ENCODE data around the gene AP3D1. TPM values are rescaled to one million over a fixed set of nuclear protein-coding genes. Genes with fewer than 3 reads are reported as not detected.

Gene AP3D1
- total RNA-seq, 1 experiment from 2014 or later: 75.5 TPM

DNA sequence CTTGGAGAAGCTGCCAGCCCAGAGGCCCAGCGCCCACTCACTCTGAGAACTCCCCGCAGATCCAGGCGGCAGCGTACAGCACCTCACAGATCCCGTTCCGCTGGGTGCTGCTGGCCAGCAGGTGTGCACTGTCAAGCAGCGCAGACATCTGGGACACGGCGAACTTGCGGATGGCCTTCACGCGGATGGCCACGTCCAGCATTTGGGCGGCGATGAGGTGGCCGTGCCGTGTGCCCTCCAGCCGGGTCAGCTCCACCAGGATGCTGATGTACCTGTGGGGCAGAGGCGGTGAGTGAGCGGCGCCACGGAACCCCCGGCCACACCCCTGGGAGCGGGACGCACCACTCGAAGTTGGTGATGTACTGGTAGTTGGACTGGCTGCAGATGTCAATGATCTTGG is 30.5 kb downstream of the AP3D1 start:
- DNase-seq: no peak
- BruUV-seq (replicated peaks): no TSS peak
- CTCF ChIA-PET: no interaction called here

DNA sequence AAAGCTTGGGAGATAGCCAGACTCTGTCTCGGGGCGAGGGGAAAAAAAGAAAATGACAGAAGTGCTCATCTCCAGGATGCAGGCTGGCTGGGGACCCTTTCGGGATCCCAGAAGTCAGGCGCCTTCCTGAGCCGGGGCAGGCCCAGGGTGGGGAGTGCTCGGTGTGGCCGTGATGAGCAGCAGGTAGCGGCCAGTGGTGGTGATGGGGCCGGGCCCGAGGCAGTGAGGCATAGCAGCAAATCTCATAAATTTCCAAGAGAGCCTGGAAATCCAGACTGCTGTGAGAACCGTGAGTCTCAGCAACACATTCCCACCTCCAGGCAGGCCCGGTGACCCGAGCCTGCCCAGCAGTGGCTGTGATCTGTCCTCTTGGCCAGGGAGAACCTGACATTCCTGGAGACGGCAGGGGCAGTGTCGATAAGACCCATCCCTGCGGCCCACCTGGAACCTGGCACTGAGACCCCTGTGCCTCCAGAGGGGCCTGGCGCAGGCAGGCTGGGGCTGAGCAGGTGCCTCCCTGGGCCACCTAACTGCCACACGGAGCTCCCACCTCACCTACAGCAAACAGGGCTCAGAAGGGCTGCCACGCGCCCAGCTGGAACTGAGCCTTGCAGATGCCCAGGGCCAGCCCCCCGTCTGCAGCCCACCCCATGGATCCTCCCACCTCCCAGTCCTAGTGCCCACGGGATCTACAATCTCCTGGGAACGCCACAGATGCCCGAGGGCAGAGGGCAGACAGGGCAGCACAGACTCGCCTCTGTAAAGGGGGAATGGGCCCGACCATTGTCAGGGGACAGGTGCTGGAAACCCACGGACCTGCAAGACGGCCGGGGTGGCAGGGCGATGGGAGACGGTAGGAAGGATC is 31.2 kb downstream of the AP3D1 start:
- Histone ChIP-seq H3K9me3 (ENCODE audit: insufficient read depth, low read depth) (no peaks in the 10 kb centered on the region), H3K4me1 (replicated peaks; ENCODE audit: insufficient read depth) (no peaks in the 10 kb centered on the region), H3K4me3 (no peak overlapping the region), H2AFZ (no peak overlapping the region), H4K20me1 (ENCODE audit: insufficient read depth) (peaks cover 12% of the 10 kb centered on the region; the same call in 1 of the 2 replicates), H3K79me2 (ENCODE audit: low read depth) (no peaks in the 10 kb centered on the region), H3K4me2 (no peak overlapping the region), H3F3A (ENCODE audit: insufficient read depth, low read depth) (no peaks in the 10 kb centered on the region), H3K9me2 (ENCODE audit: insufficient read depth) (no peaks in the 10 kb centered on the region), H3K36me3 (ENCODE audit: low read depth) (no peaks in the 10 kb centered on the region), H3K27me3 (ENCODE audit: insufficient read depth, low read depth) (no peaks in the 10 kb centered on the region), H3K27ac (no peak overlapping the region)
- ChIA-PET POLR2A (ENCODE audit: unreplicated experiment) (no interaction called here), CTCF (no interaction called here)
- intact Hi-C loops (cut with micrococcal nuclease; ENCODE audit: unreplicated experiment): no loop called here
- BruUV-seq (replicated peaks): no TSS peak
- no peak for TF ChIP-seq EZH2 (IDR thresholded peaks at IDR 0.05; ENCODE audit: low read depth)
- TF ChIP-seq, protein P1, sequence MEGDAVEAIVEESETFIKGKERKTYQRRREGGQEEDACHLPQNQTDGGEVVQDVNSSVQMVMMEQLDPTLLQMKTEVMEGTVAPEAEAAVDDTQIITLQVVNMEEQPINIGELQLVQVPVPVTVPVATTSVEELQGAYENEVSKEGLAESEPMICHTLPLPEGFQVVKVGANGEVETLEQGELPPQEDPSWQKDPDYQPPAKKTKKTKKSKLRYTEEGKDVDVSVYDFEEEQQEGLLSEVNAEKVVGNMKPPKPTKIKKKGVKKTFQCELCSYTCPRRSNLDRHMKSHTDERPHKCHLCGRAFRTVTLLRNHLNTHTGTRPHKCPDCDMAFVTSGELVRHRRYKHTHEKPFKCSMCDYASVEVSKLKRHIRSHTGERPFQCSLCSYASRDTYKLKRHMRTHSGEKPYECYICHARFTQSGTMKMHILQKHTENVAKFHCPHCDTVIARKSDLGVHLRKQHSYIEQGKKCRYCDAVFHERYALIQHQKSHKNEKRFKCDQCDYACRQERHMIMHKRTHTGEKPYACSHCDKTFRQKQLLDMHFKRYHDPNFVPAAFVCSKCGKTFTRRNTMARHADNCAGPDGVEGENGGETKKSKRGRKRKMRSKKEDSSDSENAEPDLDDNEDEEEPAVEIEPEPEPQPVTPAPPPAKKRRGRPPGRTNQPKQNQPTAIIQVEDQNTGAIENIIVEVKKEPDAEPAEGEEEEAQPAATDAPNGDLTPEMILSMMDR (conservative IDR thresholded peaks at IDR 0.05): no peak
- DNase-seq: no peak

More for the DNA sequence above, 30.5 kb downstream of the AP3D1 start:
- TF ChIP-seq, protein P1 (conservative IDR thresholded peaks at IDR 0.05): no peak
- TF ChIP-seq EZH2 (IDR thresholded peaks at IDR 0.05; ENCODE audit: low read depth): no peak
- H3K4me1 ChIP-seq (replicated peaks; ENCODE audit: insufficient read depth): no peaks in the 10 kb centered on the region
- intact Hi-C loops (cut with micrococcal nuclease; ENCODE audit: unreplicated experiment): no loop called here
- no peak overlapping the region for H2AFZ ChIP-seq
- no peaks in the 10 kb centered on the region for H3K9me3 ChIP-seq (ENCODE audit: insufficient read depth, low read depth)
- H3K27ac ChIP-seq: no peak overlapping the region
- H3K4me2 ChIP-seq: no peak overlapping the region
- no peaks in the 10 kb centered on the region for H3K9me2 ChIP-seq (ENCODE audit: insufficient read depth)
- no peaks in the 10 kb centered on the region for H3K79me2 ChIP-seq (ENCODE audit: low read depth)
- H3F3A ChIP-seq (ENCODE audit: insufficient read depth, low read depth): no peaks in the 10 kb centered on the region
- H3K36me3 ChIP-seq (ENCODE audit: low read depth): no peaks in the 10 kb centered on the region
- no peaks in the 10 kb centered on the region for H3K27me3 ChIP-seq (ENCODE audit: insufficient read depth, low read depth)
- peaks cover 12% of the 10 kb centered on the region; the same call in 1 of the 2 replicates for H4K20me1 ChIP-seq (ENCODE audit: insufficient read depth)
- POLR2A ChIA-PET (ENCODE audit: unreplicated experiment): no interaction called here
- no peak overlapping the region for H3K4me3 ChIP-seq

DNA sequence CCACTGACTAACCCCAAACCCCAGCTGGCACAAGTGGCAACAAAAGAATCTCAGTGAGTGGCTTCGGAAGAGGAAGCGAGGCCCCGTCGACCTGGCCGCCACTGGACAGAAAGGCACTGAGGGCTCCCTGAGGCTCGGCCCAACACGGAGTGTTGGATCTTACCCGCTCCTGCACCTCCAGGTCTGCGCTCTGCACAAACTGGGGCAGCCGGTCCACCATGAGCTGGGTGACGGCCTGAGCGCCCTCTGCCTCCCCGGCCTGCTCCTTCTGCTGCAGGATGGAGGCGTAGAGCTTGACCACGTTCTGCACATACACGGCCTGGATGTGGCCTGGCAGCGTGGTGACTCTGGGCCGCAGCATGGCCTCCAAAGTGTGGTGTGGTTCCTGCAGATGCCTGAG is 32.9 kb downstream of the AP3D1 start:
- Histone ChIP-seq H2AFZ (no peak overlapping the region), H3K79me2 (ENCODE audit: low read depth) (no peaks in the 10 kb centered on the region), H3K27ac (no peak overlapping the region), H3F3A (ENCODE audit: insufficient read depth, low read depth) (no peaks in the 10 kb centered on the region), H3K4me1 (replicated peaks; ENCODE audit: insufficient read depth) (no peaks in the 10 kb centered on the region), H3K4me3 (no peak overlapping the region), H3K27me3 (ENCODE audit: insufficient read depth, low read depth) (no peaks in the 10 kb centered on the region), H3K36me3 (ENCODE audit: low read depth) (no peaks in the 10 kb centered on the region), H4K20me1 (ENCODE audit: insufficient read depth) (0 out of 2 replicates have a peak, but pooled peaks cover 1% of the 10 kb centered on the region), H3K4me2 (no peak overlapping the region), H3K9me3 (ENCODE audit: insufficient read depth, low read depth) (no peaks in the 10 kb centered on the region), H3K9me2 (ENCODE audit: insufficient read depth) (no peaks in the 10 kb centered on the region)
- POLR2A ChIA-PET (ENCODE audit: unreplicated experiment): no interaction called here
- CTCF ChIA-PET: no interaction called here
- intact Hi-C loops (cut with micrococcal nuclease; ENCODE audit: unreplicated experiment): no loop called here
- no peak for TF ChIP-seq EZH2 (IDR thresholded peaks at IDR 0.05; ENCODE audit: low read depth)
- TF ChIP-seq, protein P1 (conservative IDR thresholded peaks at IDR 0.05): no peak
- no TSS peak for BruUV-seq (replicated peaks)
- DNase-seq: no peak

All from PC-9 (cell line).